AG08396 (cell line): ENCODE results near the gene PTPRG.

Experiments used
- DNase-seq: peaks from one replicate; pipeline ENCODE4 v3.0.0; 2012; ENCODE audit warnings: low spot score, mixed read lengths

The PTPRG gene

DNA sequence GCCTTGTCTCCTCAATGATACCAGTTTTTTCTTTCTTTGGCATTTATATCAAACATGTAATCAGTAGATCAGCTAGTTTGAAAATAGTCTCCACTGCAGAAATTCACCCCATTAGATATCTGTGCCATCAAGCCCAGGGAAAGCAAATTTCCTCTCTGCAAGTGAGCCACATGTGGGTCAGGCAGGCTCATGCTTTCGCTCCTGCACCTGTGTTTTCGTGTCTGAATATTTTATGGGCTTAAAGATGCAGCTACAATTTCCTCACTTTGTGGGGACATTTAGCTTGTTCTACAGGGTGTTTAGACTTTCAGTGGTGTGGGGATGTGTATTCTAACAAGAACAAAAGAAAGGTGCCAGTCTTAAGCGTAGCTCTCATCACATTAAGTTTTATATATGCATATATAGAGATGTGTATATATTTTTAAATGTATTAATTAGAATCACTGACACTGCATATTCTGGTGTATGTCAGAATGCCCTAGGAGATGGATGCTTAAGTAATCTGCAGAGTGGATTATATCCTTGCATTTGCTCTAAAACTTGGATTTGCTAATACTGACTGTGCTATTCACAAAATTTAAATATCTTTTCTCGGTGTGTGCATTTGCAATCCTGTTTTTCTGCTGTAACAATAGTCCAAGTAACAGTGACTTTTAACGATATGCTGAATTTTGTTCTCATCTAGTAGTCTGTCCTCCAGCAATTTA, 372.6 kb downstream of the PTPRG start:
- DNase-seq: no peak

DNA sequence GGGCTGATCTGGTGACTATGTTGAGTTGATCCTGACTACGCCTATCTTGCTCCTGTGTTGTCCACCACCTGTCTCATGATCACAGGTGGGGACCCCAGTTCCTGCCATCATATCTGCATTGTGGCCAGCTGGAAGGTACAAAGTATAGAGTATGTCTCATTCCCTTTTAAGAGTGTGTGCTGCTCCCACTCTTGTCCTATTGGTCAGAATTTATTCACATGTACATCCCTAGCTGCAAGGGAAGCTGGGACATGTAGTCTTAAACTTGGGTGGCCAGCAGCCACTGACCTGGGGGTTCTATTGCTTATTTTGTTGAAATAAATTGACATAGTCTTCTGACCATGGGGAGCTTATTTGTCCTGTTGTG, 373.1 kb downstream of the PTPRG start:
- DNase-seq: no peak

DNA sequence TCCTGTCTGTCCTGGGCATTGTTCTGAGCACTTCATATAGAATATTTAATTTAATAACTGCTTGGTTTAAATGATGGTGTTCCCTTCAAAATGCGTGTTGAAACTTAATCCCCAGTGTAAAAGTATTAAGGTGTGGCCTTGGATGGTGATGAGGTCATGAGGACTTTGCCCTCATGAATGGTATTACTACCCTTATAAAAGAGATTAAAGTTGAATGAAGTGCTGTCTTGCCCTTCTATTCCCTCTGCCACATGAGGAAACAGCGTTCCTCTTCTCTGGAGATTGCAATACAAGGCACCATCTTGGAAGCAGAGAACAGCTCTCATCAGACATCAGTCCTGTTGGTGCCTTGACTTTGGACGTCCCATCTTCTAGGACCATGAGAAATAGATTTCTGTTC, 374.4 kb downstream of the PTPRG start:
- no peak for DNase-seq

DNA sequence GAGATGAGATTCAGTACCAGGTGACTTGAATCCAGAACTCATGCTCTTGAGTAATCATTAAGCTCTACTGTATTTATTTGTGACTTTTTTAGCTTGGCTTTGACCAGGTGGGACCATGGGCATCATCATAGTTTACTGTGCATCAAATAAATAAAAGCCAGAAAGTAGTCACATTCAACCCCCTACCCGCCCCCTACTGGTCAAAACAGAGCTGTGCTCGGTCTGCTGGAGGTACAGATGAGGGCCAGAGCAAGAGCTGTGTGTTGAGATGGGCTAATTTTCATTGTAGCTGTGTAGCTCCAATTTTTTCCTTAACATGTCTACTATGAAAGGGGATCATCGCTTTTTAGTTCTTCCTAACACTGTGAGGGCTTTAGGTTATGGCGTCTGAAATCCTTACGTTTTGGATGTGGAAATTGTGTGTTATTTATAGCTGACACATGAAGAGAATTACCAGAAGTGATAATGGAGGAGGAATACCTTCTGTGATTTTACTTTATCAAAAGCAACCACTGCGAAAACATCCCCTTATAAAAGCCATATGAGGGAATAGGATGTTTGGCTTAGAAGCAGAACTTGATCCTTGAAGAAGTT, 375.1 kb downstream of the PTPRG start:
- peak; percentile 18 for DNase-seq

DNA sequence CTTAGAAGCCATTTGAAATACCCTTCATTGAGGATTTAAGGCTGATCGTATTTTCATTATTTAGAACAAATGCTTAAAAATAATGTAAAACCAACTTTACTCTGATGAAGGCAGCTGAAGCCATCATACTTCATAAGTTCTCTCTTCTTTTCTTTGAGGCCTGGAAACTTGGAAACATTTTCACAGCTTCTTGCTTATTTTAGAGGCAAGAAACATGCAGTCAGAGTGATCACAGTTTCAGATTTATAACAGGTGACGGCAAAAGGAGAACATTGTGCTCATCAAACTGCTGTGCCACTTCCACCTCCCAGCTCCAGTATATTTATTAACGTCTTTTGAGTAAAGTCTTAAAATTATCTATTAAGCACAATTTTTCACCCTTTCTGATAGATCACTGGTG, 376.1 kb downstream of the PTPRG start:
- no peak for DNase-seq

DNA sequence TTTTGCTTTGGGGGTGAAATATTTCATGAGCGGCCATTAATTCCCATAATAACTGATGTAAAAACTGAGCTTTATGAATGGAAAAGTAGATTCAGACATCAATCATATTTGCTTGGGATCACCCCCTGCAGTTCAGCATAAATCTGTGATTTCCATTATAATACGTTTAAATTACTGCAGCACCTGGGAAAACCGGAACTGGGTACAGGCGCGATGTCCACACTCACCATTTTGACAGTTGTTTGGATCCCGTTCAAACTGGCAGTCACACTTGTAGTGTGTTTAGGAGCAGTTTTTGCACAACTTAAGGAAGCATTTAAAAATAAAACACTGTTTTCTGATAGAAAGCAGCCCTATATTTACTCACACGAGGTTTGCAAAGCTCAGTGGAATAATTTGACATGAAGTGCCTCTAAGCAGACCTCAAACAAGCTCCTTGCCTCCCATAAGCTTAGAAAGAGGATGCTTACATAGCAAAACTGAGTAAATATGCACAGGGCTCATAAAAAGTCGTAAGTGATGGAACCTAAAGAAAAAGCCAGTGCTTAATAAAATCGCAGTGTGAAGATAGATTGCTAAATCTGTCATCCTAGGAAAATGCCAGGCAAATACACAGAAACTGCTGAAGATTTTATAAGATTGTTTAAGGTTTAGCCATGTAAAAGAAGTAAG, 377.6 kb downstream of the PTPRG start:
- DNase-seq: no peak

DNA sequence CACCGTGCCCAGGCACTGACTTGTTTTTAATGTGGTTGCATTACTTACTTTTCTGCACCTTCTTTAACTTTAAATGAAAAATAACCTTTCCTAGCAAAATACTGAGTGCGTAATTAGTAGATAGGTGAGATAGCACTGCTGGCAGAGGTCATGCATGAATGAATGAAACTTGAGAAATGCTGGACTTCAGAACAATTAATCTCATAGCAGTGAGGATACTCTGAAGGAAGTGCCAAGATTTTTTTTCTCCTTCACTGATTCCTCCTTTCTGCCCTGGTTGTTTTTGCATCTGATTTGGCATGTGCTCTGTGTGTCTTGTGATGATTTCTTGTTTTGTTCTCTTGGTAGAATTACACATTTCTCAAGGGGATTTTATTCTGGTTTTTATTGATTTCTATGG, 378.9 kb downstream of the PTPRG start:
- no peak for DNase-seq

DNA sequence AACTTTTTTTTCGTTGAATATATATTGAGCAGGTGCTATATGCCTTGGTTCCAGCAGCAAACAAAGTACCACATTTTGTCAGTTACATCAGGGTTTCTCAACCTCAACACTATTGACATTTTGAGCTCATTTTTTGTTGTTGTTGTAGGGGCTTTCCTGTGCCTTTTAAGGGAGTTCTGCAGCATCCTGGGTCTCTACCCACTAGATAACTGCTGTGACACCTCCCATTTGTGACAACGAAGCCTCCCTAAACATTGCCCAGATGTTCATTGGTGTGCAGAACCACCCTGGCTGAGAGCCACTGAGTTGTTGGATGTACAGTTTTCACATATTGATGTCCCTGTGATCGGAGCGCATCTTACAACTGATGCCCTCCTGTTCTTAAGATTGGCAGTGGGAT, 382.6 kb downstream of the PTPRG start:
- DNase-seq: no peak

DNA sequence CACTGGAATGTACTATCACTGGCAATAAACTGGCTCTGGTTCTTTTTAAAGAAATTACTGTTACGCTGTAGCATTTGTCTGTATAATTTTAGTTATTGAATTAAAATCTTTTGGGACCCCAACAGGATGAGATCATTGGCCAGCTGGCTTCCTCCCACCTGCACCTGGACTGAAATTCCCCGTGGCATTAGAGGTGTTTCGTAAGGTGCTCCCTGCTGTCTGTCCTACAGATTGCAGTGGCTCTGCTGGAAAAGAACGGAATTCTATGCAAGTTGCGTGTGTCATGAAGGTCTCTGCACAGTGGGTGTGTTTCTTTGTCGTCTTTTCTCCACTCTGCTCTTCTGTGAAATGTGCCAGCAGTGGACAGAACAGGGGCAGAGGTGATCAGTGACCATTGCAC, 383.4 kb downstream of the PTPRG start:
- no peak for DNase-seq

DNA sequence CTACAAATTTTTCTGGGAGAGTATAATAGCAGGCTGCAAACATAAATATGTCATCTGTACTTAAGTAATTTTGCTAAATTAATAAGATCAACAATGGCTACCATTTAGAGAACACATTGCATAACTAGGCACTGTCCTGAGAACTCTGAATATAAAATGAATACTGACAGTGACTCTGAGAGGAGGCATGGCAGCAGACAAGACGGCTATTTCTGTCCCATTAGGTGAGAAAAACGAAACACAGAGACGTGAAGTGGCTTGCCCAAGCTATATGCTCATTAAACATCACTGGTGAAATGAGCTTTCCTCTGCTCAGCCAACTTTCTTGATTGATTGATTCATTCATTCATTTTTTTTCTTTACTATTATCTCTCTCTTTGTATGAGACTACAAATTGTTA, 384.3 kb downstream of the PTPRG start:
- no peak for DNase-seq

DNA sequence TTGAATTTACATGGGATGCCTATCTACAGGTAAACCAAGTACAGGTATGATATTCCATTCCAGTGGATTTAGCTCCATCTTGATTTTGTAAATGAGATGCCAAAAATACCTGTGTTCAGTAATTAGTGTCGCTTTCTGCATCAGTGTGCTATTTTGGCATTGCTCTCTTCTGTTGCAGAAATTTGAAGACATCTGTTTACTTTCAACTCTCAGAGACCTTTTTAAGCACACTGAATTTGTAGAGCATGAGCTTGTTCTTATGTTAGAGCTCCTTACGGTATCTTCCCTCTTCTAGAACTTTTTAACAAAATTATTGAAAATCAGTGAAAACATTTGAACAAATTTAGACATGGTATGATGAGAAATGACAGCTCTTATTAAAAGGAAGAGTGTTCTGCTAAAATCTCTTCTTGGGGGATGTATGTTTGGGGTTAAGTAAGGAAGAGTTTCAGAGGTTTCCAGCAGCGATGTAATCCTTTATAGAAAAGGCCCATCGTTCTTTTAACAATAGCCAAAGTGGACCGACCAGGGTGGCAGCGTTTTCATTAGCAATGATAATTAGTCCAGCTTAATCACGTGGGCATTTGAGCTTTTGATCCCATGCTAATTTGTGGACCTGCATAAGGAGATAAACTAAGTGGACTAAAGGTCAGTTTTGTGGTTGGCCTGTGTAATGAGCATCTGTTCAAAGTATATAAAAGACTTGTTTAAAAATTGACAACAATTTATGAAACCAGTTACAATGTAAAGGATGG, 385.4 kb downstream of the PTPRG start:
- DNase-seq: no peak

DNA sequence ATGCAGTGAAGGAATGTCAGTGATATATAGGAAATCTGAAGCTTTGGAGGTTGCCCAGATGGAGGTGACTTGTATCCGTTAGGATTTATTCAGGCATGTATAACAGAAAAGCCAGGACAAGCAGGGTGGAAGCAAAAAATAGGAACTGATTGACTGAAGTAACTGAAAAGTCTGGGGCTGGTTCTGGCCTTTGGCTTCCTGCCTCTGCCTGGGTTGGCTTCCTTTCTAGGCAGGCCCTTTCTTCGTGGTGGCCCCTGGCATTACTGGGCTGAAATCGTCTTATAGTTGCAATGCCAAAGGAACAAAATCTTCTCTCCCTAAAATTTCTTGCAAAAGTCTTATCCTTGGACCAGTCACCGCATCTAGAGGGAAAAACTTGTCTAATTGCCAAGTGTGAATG, 386.1 kb downstream of the PTPRG start:
- DNase-seq: no peak

DNA sequence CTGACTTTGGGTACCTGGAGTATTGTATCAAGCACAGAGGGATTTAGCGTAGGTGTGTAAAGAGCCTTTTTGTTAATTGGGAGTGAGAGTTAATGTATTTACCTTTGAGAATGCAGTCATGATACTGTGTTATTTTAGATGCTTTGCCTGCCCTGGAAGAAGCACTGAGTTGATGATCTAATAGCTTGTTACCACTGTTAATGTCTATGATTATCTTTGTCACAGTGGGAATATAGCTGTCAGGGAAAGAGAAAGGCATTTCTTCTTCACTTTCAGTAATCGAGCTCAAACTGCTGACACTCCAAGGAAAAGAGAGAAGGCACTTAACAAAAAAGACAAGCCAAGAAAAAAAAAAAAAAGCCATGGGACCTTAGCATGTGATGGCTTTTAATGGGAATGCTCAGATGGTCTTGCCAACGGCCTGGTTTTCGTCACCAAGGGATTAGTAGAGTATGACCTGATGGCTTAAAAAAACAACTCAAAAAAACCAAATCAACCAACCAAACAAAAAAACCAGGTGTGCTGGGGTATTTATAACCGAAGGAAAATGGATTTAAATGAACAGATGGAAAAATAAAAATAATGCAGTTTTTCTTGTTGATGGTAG, 387.4 kb downstream of the PTPRG start:
- no peak for DNase-seq

DNA sequence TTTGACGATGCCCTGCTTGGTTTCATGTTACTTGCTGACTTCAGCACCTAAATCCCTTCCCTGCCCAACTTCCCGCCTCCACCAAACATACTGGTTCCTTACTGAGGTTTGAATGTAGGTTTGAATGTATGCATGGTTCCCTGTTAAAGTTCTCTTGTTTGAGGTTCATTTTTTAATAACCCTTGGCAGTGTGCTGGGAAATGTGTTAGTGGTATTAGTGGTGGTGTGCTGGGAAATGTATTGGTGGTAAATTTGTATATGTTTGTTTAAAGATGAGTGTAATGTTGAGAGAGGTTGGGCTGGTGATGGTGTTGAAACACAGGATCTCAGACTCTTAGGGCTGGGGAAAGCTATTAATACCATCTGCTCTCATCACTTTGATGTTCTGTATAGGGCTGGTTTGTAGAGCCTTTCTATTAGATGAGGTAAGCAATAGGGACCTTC, 392.7 kb downstream of the PTPRG start:
- DNase-seq: peak; percentile 52

DNA sequence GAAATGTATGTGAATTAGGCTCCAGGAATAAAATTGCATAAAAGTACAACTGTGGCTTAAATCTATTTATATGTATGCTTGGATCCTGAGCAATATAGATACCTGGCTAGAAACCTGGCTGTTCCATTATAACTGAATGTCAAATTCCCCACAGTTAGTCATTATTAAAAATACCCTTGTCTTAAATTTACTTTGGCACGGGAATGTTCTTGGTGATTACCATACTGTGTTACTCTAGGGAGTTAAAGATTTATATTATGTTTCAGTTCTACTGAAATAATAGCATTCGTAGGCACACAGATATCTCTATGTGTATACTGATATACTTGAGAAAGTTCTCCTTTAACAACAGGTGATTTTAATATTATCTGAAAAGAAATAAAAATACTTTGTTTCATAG, 394.1 kb downstream of the PTPRG start:
- no peak for DNase-seq

DNA sequence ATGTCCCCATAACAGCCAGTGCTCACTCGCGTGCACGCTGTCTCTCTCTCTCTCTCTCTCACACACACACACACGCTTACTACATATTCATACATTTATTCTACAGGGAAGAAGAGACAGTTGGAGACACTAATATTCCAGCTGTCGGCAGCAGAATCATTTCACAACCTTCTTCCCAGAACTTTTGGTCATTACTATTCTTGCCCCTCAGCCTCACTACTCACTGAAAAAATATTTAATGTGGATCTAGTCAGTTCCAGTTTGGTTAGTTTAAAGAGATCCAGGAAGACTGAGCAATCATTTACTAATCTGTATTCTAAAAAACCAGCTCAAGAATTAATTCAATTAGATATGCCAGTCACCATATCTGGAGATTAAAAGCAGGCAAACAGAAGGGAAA, 394.9 kb downstream of the PTPRG start:
- DNase-seq: peak; percentile 40

DNA sequence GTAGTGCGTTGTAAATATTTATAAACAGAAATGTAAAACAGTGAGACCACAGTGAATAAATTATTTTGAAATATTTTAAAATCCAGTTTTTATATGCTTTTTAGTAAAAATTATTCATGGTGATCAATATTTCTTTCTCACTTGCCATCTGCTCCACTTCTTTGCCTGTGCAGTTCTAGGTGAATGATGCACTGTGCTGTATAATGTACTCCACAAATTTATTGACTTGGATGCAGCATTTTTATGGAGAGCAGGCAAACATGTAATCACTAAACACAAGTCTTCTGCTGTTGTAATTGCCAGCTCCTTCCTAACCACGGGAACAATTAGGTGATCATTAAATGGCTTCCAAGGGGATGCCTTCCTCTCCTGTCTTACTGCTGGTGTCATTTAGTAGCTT, 395.9 kb downstream of the PTPRG start:
- no peak for DNase-seq

DNA sequence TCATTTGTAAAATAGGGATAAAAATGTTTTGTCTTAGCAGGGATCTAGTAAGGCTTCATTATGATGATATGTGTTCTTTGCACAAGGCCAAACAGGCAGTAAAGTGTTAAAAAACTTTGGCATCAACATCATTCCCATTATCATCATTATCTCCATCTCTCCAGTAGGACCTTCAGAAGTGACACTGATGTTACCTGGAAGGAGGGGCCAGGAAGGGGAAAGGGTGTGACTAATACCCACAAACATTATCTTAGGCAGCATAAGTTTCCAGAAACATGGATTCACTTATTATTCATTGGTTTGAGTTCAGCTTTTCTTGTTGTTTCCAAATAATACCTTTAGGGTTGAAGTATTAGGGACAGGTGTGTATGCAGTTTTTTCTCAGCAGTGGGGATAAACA, 399.6 kb downstream of the PTPRG start:
- no peak for DNase-seq

DNA sequence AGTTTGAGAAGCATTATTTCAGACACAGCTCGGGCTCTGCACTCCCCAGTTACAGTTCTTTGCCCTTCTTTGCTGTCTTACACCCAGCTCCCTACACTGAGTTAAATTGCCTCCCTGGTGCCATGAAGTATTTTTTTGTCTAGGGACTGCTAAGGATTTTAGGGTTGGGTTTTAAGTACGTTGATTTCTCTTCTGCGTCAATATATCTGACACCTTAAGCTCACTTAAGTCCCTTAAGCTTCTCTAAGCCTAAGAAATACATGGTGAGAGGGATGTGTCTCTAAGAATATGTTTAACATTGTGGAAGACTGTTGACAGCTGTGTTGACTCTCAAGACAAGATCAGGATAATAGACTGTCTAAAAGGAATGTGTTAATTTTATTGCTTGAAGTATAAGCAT, 400.5 kb downstream of the PTPRG start:
- no peak for DNase-seq

DNA sequence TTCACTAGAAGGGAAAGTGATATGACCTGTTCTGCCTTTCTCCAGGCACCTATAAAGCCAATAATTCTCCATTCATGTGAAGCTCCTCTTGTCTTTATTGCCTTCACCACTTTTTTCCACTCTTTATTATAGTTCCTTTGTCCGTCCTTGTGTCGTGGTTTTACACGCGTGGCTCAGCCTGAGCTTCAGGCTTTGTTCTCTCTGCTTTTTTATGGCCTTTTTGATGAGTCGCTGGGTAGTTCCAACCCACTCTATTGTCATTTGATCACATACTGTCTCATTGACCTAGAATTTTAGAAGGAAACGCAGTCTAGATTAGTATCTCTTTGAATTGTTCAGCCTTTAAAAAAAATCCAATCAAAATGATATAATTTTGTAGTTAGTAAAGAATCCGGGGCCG, 403.2 kb downstream of the PTPRG start:
- DNase-seq: no peak

DNA sequence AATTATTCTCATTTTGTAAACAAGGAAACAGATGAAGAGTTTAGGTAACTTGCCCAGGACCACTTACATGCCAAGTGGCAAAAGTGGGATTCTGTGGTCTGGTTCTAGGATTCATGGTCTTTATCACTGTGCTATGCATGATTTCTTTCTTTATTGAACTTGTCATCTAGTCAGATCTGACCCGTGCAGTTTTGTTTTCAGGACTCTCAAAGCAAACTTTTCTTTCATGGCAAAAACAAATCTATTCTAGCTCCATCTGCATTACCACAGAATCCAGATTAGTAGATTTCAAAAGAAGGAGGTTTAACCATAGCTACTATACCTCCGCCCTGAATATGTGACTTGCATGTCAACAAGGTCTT, 404.4 kb downstream of the PTPRG start:
- no peak for DNase-seq

DNA sequence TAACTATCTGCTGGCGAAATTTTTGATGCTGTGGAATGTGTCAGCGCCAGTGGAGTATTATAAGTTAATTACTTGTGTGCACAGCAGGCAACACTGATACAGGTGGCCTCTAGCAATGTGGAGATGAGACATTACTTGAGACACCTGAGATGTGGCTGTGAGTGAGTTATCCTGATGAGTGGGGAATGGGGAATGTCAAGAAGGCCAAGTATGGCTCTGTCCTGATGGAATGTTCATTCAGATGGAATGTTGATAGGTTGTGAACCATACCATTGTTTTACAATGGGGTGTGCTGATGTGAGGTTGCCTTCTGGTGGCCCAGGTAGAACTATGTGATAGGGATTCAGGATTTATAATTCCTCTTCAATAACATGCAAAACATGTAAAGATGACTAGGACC, 404.8 kb downstream of the PTPRG start:
- no peak for DNase-seq

DNA sequence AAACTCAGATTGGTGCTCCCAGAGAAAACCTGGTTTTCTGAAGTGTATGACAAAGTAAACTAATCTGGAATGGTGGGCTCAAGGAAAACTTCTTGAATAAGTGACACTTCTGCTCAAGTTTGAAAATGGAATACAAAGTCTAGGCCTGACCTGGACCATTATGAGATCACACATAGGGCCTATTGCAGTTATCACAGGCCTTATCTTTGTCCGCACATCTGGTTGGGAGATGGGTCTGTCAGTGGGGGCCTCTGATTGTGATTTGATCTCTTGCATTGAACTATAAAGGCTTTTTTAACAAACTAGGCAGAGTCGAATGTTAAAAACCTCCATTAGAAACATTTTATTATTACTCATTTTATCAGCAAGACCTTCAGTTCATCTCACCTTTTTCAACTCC, 405.6 kb downstream of the PTPRG start:
- DNase-seq: no peak
